Measurements from ENCODE around the gene PCGF3.

DNA sequence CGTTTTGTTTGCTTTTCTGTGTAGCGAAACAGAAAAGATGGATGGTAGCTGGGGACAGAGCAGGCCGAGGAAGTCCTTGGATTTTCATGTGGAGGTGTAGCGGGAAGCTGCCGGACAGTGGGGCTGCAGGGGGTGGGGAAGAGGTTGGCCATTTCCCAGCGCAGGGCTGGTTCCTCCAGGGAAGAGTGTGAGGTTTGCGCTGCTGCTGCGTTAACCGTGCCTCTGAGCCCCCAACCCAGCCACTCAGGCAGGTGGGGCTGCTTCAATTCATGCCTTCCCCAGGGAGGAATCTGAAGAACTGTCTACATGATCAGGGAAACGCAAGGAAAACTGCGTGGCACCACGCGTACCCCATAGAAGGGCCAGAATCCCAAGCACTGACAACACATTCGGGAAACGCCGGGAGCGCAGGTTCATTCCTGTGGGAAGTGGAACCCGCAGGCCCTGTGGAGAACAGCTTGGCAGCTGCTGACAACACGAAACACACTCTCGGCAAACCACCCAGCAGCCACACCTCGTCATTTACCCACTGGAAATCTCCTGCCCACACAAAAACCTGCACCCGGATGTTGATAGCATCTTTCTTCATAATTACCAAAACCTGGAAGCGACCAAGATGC, 57.7 kb downstream of the PCGF3 start:
- TF ChIP-seq EZH2 (IDR thresholded peaks at IDR 0.05; ENCODE audit: insufficient read depth, poor library complexity, severe bottlenecking), result no peak
- no peak for TF ChIP-seq EZH2phosphoT487 (IDR thresholded peaks at IDR 0.05; ENCODE audit: insufficient read depth, low read depth)

Data from GM23248 (cell line).